DOHH2 (cell line): ENCODE measurements around the gene ALG6.

ENCODE experiments used
- CTCF ChIP-seq: fragments of 200-600 bp; sonication (generic); IDR thresholded peaks from one replicate; pipeline ENCODE4 v1.5.1; 2014; ENCODE audit warnings: antibody characterized with exemption, mild to moderate bottlenecking, low read depth, low read length; ENCODE audit not compliant: poor library complexity, severe bottlenecking
- EZH2phosphoT487 ChIP-seq: fragments of 200-600 bp; sonication (generic); IDR thresholded peaks from 2 replicates; pipeline ENCODE4 v1.6.1; 2017; ENCODE audit warnings: borderline replicate concordance, mild to moderate bottlenecking, antibody characterized with exemption, low read length, moderate library complexity, mixed read lengths

DNA sequence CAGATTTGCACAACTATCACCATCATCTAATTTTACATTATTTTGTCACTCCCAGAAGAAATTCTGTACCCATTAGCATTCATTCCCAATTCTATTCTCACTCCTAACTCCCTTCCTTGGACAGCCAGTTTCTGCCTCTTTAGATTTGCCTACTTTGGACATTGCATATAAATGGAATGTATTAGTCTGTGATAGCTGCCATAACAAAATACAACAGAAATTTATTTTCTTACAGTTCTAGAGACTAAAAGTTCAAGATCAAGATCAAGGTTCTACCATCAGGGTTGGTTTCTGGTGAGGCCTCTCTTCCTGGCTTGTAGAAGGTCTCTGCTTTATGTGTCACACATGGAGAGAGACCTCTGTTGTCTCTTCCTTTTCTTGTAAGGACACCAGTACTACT is 61.9 kb downstream of the ALG6 start:
- TF ChIP-seq CTCF = no peak
- TF ChIP-seq EZH2phosphoT487 = no peak
